PC-3 (cell line): Measurements from ENCODE around the gene MDP1. TPM values are rescaled to one million over a fixed set of nuclear protein-coding genes. Genes with fewer than 3 reads are reported as not detected.

ENCODE experiments used
- ATAC-seq: fragments of 200-7000 bp; cut with Tn5 transposase; 2 replicates; pipeline ENCODE4 v1.9.1; 2020; ENCODE audit warnings: mild to moderate bottlenecking, moderate library complexity
- BruUV-seq: library from RNA; stranded (reverse); fragments of 400-500 nt; replicated peaks from 2 replicates; lab custom pipeline; 2021; lab: Mats Ljungman, UMichigan
- CTCF ChIA-PET: fragments of 300-600 bp; sonication (Branson Sonifier 250); formaldehyde crosslinking; loops from one replicate; lab custom pipeline; 2022; ENCODE audit warnings: antibody characterized with exemption; lab: Charles Lee
- POLR2A ChIA-PET: fragments of 300-600 bp; sonication (Branson Sonifier 250); formaldehyde crosslinking; loops from one replicate; lab custom pipeline; 2022; ENCODE audit warnings: antibody characterized with exemption; ENCODE audit not compliant: unreplicated experiment; lab: Charles Lee
- DNase-seq: peaks from one replicate; pipeline ENCODE4 v3.0.0-alpha.2; 2015
- H2AFZ ChIP-seq: fragments of 300-600 bp; sonication (generic); 2 replicates; pipeline ENCODE4 v1.6.0; 2016; ENCODE audit warnings: antibody characterized with exemption, low read length
- H3F3A ChIP-seq: fragments of 300-600 bp; sonication (generic); one replicate; pipeline ENCODE4 v1.6.0; 2017; ENCODE audit warnings: antibody characterized with exemption, low read length, control low read depth, mild to moderate bottlenecking; ENCODE audit not compliant: unreplicated experiment
- H3K27ac ChIP-seq: fragments of 300-600 bp; sonication (generic); 2 replicates; pipeline ENCODE4 v1.5.1; 2016; ENCODE audit warnings: mild to moderate bottlenecking, low read length
- H3K27me3 ChIP-seq: fragments of 300-600 bp; sonication (generic); 2 replicates; pipeline ENCODE4 v1.6.1; 2016; ENCODE audit warnings: low read length, mixed read lengths
- H3K36me3 ChIP-seq: fragments of 300-600 bp; sonication (generic); 2 replicates; pipeline ENCODE4 v1.6.1; 2016; ENCODE audit warnings: low read depth, mixed run types, low read length, mixed read lengths
- H3K4me1 ChIP-seq: fragments of 300-600 bp; sonication (generic); 2 replicates; pipeline ENCODE4 v1.5.1; 2016; ENCODE audit warnings: low read length; ENCODE audit not compliant: insufficient read depth
- H3K4me2 ChIP-seq: fragments of 300-600 bp; sonication (generic); 2 replicates; pipeline ENCODE4 v1.6.0; 2016; ENCODE audit warnings: low read length
- H3K4me3 ChIP-seq: fragments of 300-600 bp; sonication (generic); 2 replicates; pipeline ENCODE4 v1.5.1; 2016; ENCODE audit warnings: mild to moderate bottlenecking, low read length, mixed read lengths
- H3K79me2 ChIP-seq: fragments of 300-600 bp; sonication (generic); 2 replicates; pipeline ENCODE4 v1.6.1; 2017; ENCODE audit warnings: low read length, mixed read lengths
- H3K9ac ChIP-seq: fragments of 300-600 bp; sonication (generic); 2 replicates; pipeline ENCODE4 v1.6.0; 2016; ENCODE audit warnings: mild to moderate bottlenecking, low read length
- H3K9me2 ChIP-seq: fragments of 300-600 bp; sonication (generic); replicated peaks from 2 replicates; pipeline ENCODE4 v1.6.1; 2016; ENCODE audit warnings: mixed run types, low read length, mixed read lengths
- H3K9me3 ChIP-seq: fragments of 300-600 bp; sonication (generic); 2 replicates; pipeline ENCODE4 v1.6.1; 2016; ENCODE audit warnings: low read length, mixed read lengths
- H4K20me1 ChIP-seq: fragments of 300-600 bp; sonication (generic); 2 replicates; pipeline ENCODE4 v1.6.1; 2016; ENCODE audit warnings: low read length, mixed read lengths
- EZH2 ChIP-seq: fragments of 300-600 bp; sonication (generic); IDR thresholded peaks from one replicate; pipeline ENCODE4 v1.6.1; 2017; ENCODE audit warnings: antibody characterized with exemption, mild to moderate bottlenecking, low read length; ENCODE audit not compliant: unreplicated experiment
- EZH2phosphoT487 ChIP-seq: fragments of 300-600 bp; sonication (generic); IDR thresholded peaks from 2 replicates; pipeline ENCODE4 v1.6.1; 2018; ENCODE audit warnings: mild to moderate bottlenecking, antibody characterized with exemption, low read length, borderline replicate concordance
- intact Hi-C: fragments of 100-400 bp; cut with micrococcal nuclease; formaldehyde crosslinking; loops from 2 replicates; pipeline ENCODE4 v1.9.0; 2023
- total RNA-seq: library from RNA; depleted of rRNA; stranded (reverse); fragments of >200 nt; gene quantifications from 2 replicates; pipeline ENCODE4 v1.2.3, GENCODE V29; 2014
- TF ChIP-seq, protein P1 (sequence below): fragments of 300-600 bp; sonication (generic); conservative IDR thresholded peaks from 2 replicates; pipeline ENCODE4 v1.5.1; 2017; ENCODE audit warnings: antibody characterized with exemption, low read depth, mild to moderate bottlenecking, low read length

MDP1 gene
- total RNA-seq, 1 experiment from 2014 or later, result 23.5 TPM

DNA sequence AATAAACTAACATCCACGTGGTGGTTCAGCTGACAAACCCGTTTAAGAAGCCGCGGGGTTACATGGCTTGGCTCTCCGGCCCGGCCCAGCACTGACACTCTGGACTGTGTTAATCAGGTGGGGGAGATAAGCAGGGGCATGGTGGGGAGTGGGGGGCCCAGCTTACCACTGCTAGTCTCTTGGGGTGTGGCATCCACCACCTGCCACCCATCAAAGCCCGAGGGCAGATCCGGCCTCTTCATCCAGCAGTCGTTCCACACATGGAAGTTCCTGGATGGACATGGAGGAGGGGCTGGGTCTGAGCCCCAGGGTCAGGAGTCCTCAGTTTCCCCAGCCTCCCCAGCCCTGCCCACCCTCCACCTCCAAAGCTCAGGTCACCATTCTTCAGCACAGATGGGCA is 42.3 kb upstream of the MDP1 start:
- Histone ChIP-seq H3K9me2 (no peaks in the 10 kb centered on the region), H3K4me3 (no peak overlapping the region), H3K36me3 (no peaks in the 10 kb centered on the region), H3K9me3 (no peaks in the 10 kb centered on the region), H3K4me2 (no peak overlapping the region), H2AFZ (no peak overlapping the region), H3K27me3 (no peaks in the 10 kb centered on the region), H3F3A (no peaks in the 10 kb centered on the region), H3K27ac (no peak overlapping the region), H4K20me1 (no peaks in the 10 kb centered on the region), H3K9ac (no peak overlapping the region), H3K4me1 (peaks cover 8% of the 10 kb centered on the region; the same call in 1 of the 2 replicates), H3K79me2 (no peaks in the 10 kb centered on the region)
- POLR2A ChIA-PET, result no interaction called here
- ATAC-seq (no peak), DNase-seq (no peak)
- no TSS peak for BruUV-seq
- intact Hi-C loops, result no loop called here
- TF ChIP-seq, protein P1, sequence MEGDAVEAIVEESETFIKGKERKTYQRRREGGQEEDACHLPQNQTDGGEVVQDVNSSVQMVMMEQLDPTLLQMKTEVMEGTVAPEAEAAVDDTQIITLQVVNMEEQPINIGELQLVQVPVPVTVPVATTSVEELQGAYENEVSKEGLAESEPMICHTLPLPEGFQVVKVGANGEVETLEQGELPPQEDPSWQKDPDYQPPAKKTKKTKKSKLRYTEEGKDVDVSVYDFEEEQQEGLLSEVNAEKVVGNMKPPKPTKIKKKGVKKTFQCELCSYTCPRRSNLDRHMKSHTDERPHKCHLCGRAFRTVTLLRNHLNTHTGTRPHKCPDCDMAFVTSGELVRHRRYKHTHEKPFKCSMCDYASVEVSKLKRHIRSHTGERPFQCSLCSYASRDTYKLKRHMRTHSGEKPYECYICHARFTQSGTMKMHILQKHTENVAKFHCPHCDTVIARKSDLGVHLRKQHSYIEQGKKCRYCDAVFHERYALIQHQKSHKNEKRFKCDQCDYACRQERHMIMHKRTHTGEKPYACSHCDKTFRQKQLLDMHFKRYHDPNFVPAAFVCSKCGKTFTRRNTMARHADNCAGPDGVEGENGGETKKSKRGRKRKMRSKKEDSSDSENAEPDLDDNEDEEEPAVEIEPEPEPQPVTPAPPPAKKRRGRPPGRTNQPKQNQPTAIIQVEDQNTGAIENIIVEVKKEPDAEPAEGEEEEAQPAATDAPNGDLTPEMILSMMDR, result no peak
- no peak for TF ChIP-seq EZH2phosphoT487
- CTCF ChIA-PET, result no interaction called here

DNA sequence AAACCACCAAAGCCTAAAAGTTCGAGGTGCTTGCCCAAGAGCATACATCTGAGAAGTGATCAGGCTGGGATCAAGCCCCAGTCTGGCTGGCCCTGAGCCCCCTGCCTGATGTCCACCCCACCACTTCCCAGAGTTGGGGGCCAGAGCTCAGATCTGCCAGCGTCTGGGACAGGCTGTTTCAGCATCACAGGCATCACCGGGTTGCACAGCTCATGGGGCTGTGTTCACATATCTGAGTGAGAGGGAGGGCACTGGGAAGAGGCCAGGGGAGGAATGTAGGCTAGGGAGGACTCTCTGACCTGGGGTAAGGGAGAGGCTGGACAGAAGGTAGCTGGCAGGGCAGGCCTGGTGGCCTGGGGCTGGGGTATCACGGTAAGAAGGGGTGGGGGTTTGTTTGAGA is 41.1 kb upstream of the MDP1 start:
- no peaks in the 10 kb centered on the region for H3K9me3 ChIP-seq
- no peak for ATAC-seq
- no peak overlapping the region for H3K4me2 ChIP-seq
- no peak overlapping the region for H3K27ac ChIP-seq
- H3K27me3 ChIP-seq, result no peaks in the 10 kb centered on the region
- H3K4me1 ChIP-seq, result peaks cover 14% of the 10 kb centered on the region; the same call in 1 of the 2 replicates
- no peaks in the 10 kb centered on the region for H3K79me2 ChIP-seq
- no peak overlapping the region for H3K9ac ChIP-seq
- H3F3A ChIP-seq, result no peaks in the 10 kb centered on the region
- TF ChIP-seq, protein P1, result no peak
- TF ChIP-seq EZH2, result no peak
- TF ChIP-seq EZH2phosphoT487, result no peak
- BruUV-seq, result no TSS peak
- H4K20me1 ChIP-seq, result no peaks in the 10 kb centered on the region
- no peak overlapping the region for H3K4me3 ChIP-seq
- H2AFZ ChIP-seq, result no peak overlapping the region
- ChIA-PET CTCF (no interaction called here), POLR2A (no interaction called here)
- H3K36me3 ChIP-seq, result no peaks in the 10 kb centered on the region
- DNase-seq, result no peak
- H3K9me2 ChIP-seq, result no peaks in the 10 kb centered on the region
- intact Hi-C loops, result no loop called here

DNA sequence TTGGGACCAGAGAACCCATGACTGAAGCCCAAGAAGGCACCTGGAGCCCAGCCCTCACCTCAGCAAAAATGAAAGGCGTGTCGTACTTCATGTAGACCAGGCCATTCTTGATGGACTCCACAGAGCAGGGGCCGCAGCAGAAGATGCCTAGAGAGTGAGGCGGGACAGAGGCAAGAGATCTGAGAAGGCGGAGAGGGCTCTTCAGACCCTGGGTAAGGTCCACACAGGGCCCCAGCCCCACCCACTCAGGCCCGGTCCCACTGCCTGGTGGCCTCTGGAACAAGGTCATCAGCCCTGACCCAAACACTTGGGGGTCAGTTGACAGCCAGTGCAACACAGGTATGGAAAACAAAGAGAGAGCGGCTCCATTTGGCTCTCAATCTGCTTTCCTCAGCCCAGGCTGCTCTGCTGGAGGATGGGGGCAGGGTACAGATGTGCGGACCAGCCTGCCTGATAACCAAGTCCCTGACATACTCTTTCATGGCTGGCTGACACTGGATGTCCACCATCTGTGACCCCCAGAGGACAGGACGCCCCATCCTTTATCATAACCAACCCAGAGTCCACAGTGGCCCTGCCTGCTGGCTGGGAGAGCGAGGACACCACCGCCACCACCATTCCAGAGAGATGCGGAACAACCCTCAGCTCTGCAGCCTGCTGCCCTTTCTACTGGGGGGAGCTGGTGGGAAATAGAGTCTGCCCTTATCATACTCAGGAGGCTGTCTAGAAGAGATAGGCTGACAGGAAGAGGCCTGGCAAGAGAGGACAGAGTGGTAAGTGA is 40.3 kb upstream of the MDP1 start:
- Histone ChIP-seq H3K9me3 (no peaks in the 10 kb centered on the region), H3K9me2 (no peaks in the 10 kb centered on the region), H3K4me1 (peaks cover 18% of the 10 kb centered on the region; the same call in 1 of the 2 replicates), H3F3A (no peaks in the 10 kb centered on the region), H2AFZ (no peak overlapping the region), H3K9ac (no peak overlapping the region), H3K27ac (no peak overlapping the region), H3K36me3 (no peaks in the 10 kb centered on the region), H4K20me1 (no peaks in the 10 kb centered on the region), H3K79me2 (no peaks in the 10 kb centered on the region), H3K4me2 (no peak overlapping the region), H3K4me3 (no peak overlapping the region), H3K27me3 (no peaks in the 10 kb centered on the region)
- TF ChIP-seq, protein P1, result no peak
- TF ChIP-seq EZH2phosphoT487 (no peak), EZH2 (no peak)
- no TSS peak for BruUV-seq
- DNase-seq, result no peak
- POLR2A ChIA-PET, result no interaction called here
- CTCF ChIA-PET, result no interaction called here
- intact Hi-C loops, result no loop called here
- ATAC-seq, result no peak
